Muscle layer of colon (tissue), 2 donors: Measurements from ENCODE around the gene ADAM12.

ENCODE experiments used
- H3K27ac ChIP-seq: one replicate; pipeline ENCODE4 v1.7.0; 2013; ENCODE audit warnings: low read depth, mild to moderate bottlenecking, low read length, moderate library complexity
- H3K27me3 ChIP-seq, 2 donors: one replicate each; pipeline ENCODE4 v1.7.0; 2013; ENCODE audit warnings: low read length in 2 of 2, mild to moderate bottlenecking in 2 of 2; ENCODE audit not compliant: insufficient read depth in 2 of 2, control insufficient read depth in 1 of 2
- H3K36me3 ChIP-seq: one replicate; pipeline ENCODE4 v1.7.0; 2013; ENCODE audit warnings: mild to moderate bottlenecking, low read length; ENCODE audit not compliant: insufficient read depth
- H3K4me1 ChIP-seq: one replicate; pipeline ENCODE4 v1.7.0; 2013; ENCODE audit warnings: mild to moderate bottlenecking, low read length; ENCODE audit not compliant: insufficient read depth
- H3K4me3 ChIP-seq, 2 donors: one replicate each; pipeline ENCODE4 v1.7.0; 2013; ENCODE audit warnings: low read length in 2 of 2, low read depth in 1 of 2, mild to moderate bottlenecking in 1 of 2, moderate library complexity in 1 of 2
- H3K9ac ChIP-seq: one replicate; pipeline ENCODE4 v1.7.0; 2013; ENCODE audit warnings: low read length
- H3K9me3 ChIP-seq: one replicate; pipeline ENCODE4 v1.7.0; 2013; ENCODE audit warnings: mild to moderate bottlenecking, low read length
- donor health status: abdominal sarcoma.
- donor health status: Adenocarcinoma of cecum.

ADAM12 gene

GRCh38 chr10:126234630-126235029 lies 153.6 kb downstream of the ADAM12 start:
- Histone ChIP-seq H3K36me3 (no peaks in the 10 kb centered on the region), H3K27ac (no peak overlapping the region), H3K27me3 (no peaks in the 10 kb centered on the region), H3K4me1 (no peaks in the 10 kb centered on the region), H3K9me3 (no peaks in the 10 kb centered on the region), H3K9ac (no peak overlapping the region), H3K4me3 (no peak overlapping the region)

- Histone ChIP-seq H3K27ac (no peak overlapping the region), H3K27me3 (no peaks in the 10 kb centered on the region), H3K9ac (no peak overlapping the region), H3K36me3 (no peaks in the 10 kb centered on the region), H3K4me3 (no peak overlapping the region), H3K4me1 (no peaks in the 10 kb centered on the region), H3K9me3 (no peaks in the 10 kb centered on the region)
These were observed 154.8 kb downstream of the ADAM12 start for GRCh38 chr10:126233182-126234148.

GRCh38 chr10:126230587-126230986 lies 157.7 kb downstream of the ADAM12 start:
- Histone ChIP-seq H3K9ac (no peak overlapping the region), H3K9me3 (no peaks in the 10 kb centered on the region), H3K27me3 (no peaks in the 10 kb centered on the region), H3K4me1 (no peaks in the 10 kb centered on the region), H3K36me3 (no peaks in the 10 kb centered on the region), H3K4me3 (no peak overlapping the region), H3K27ac (no peak overlapping the region)

GRCh38 chr10:126229686-126230085 lies 158.6 kb downstream of the ADAM12 start:
- Histone ChIP-seq H3K9me3 (no peaks in the 10 kb centered on the region), H3K4me1 (no peaks in the 10 kb centered on the region), H3K36me3 (no peaks in the 10 kb centered on the region), H3K9ac (no peak overlapping the region), H3K27ac (no peak overlapping the region), H3K4me3 (no peak overlapping the region), H3K27me3 (no peaks in the 10 kb centered on the region)

GRCh38 chr10:126227762-126228134 lies 160.5 kb downstream of the ADAM12 start:
- no peak overlapping the region for H3K27ac ChIP-seq

GRCh38 chr10:126226988-126227761 lies 161.1 kb downstream of the ADAM12 start:
- Histone ChIP-seq H3K4me1 (no peaks in the 10 kb centered on the region), H3K36me3 (no peaks in the 10 kb centered on the region), H3K9ac (no peak overlapping the region), H3K27me3 (no peaks in the 10 kb centered on the region), H3K9me3 (no peaks in the 10 kb centered on the region), H3K4me3 (no peak overlapping the region), H3K27ac (no peak overlapping the region)

More at GRCh38 chr10:126227762-126228134, 160.5 kb downstream of the ADAM12 start:
- Histone ChIP-seq H3K4me1 (no peaks in the 10 kb centered on the region), H3K9ac (no peak overlapping the region), H3K27me3 (no peaks in the 10 kb centered on the region), H3K4me3 (no peak overlapping the region), H3K36me3 (no peaks in the 10 kb centered on the region), H3K9me3 (no peaks in the 10 kb centered on the region)

GRCh38 chr10:126226205-126226604 lies 162.1 kb downstream of the ADAM12 start:
- Histone ChIP-seq H3K36me3 (no peaks in the 10 kb centered on the region), H3K27me3 (no peaks in the 10 kb centered on the region), H3K4me3 (no peak overlapping the region), H3K9ac (no peak overlapping the region), H3K27ac (no peak overlapping the region), H3K9me3 (no peaks in the 10 kb centered on the region), H3K4me1 (no peaks in the 10 kb centered on the region)

GRCh38 chr10:126225672-126226008 lies 162.6 kb downstream of the ADAM12 start:
- no peak overlapping the region for H3K9ac ChIP-seq
- H3K27me3 ChIP-seq = no peaks in the 10 kb centered on the region
- no peak overlapping the region for H3K4me3 ChIP-seq
- no peaks in the 10 kb centered on the region for H3K36me3 ChIP-seq
- H3K9me3 ChIP-seq = no peaks in the 10 kb centered on the region
- H3K27ac ChIP-seq = no peak overlapping the region
- H3K4me1 ChIP-seq = no peaks in the 10 kb centered on the region

GRCh38 chr10:126224967-126225671 lies 163.2 kb downstream of the ADAM12 start:
- Histone ChIP-seq H3K9me3 (no peaks in the 10 kb centered on the region), H3K9ac (no peak overlapping the region), H3K27ac (no peak overlapping the region), H3K27me3 (no peaks in the 10 kb centered on the region), H3K4me3 (no peak overlapping the region), H3K4me1 (no peaks in the 10 kb centered on the region), H3K36me3 (no peaks in the 10 kb centered on the region)

- Histone ChIP-seq H3K9ac (no peak overlapping the region), H3K27ac (no peak overlapping the region)
These were observed 164.7 kb downstream of the ADAM12 start for GRCh38 chr10:126223512-126224067.

More at GRCh38 chr10:126223512-126224067, 164.7 kb downstream of the ADAM12 start:
- Histone ChIP-seq H3K4me3 (no peak overlapping the region), H3K4me1 (no peaks in the 10 kb centered on the region), H3K9me3 (no peaks in the 10 kb centered on the region), H3K36me3 (no peaks in the 10 kb centered on the region), H3K27me3 (no peaks in the 10 kb centered on the region)
